GM21717 (cell line): Measurements from ENCODE around the gene SMYD3.
"Not testable (repeated sequence)": the region's sequence is repeated elsewhere in the genome, so short reads cannot be mapped to it uniquely, and the experiment has no call there.

ENCODE experiments used
- ATAC-seq: cut with Tn5 transposase; IDR thresholded peaks from one replicate; pipeline ENCODE4 v1.9.1; 2021; ENCODE audit warnings: mild to moderate bottlenecking, moderate library complexity; ENCODE audit not compliant: unreplicated experiment

The SMYD3 gene

DNA sequence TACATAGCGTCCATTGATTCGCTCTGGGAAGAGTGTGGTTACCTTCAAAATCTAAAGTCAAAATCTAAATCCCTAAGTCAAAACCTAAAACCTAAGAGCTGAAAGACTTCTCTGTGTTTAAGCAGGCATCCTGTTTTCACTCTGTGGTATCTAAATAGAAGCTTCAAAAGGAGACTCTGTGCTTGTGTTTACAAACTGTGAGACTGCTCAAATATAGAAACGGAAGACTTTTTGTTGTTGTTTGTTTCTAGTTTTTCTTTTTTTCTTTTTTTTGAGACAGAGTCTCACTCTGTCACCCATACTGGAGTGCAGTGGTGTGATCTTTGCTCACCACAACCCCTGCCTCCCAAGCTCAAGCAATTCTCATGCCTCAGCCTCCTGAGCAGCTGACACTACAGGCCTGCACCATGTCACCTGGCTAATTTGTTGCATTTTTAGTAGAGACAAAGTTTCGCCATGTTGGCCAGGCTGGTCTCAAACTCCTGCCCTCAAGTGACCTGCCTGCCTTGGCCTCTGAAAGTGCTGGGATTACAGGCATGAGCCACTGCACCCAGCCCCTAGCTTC is 425.9 kb downstream of the SMYD3 start:
- no peak for ATAC-seq

- ATAC-seq, result no peak
Observed at GRCh38 chr1:246080031-246080430, 427.0 kb downstream of the SMYD3 start.

GRCh38 chr1:246078888-246079252 is 428.2 kb downstream of the SMYD3 start:
- ATAC-seq, result no peak

GRCh38 chr1:246078126-246078887 is 428.8 kb downstream of the SMYD3 start:
- ATAC-seq, result no peak

- ATAC-seq, result no peak
Observed at GRCh38 chr1:246077476-246077875, 429.6 kb downstream of the SMYD3 start.

- no peak for ATAC-seq
Observed at GRCh38 chr1:246074421-246074820, 432.7 kb downstream of the SMYD3 start.

DNA sequence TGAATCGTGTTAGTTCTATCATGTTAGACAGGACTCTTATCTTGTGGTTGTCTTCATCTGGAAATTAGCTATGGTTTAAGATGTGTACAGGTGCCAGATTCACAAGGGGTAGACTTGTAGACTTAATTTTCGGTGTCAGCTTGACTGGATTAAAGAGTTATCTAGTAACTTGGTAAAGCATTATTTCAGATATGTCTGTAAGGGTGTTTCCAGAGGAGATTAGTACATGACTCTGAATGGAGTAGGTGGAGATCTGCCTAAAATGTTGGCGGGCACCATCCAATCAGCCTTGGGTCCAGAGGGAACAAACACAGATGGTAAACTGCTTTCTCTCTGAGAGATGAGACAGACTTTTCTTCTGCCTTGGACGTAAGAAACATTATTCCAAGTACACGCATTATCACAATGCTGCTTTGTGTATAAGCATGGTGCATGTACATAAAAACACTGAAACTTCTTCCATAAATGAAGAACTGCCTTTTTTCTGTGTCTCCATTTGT is 434.6 kb downstream of the SMYD3 start:
- no peak for ATAC-seq

DNA sequence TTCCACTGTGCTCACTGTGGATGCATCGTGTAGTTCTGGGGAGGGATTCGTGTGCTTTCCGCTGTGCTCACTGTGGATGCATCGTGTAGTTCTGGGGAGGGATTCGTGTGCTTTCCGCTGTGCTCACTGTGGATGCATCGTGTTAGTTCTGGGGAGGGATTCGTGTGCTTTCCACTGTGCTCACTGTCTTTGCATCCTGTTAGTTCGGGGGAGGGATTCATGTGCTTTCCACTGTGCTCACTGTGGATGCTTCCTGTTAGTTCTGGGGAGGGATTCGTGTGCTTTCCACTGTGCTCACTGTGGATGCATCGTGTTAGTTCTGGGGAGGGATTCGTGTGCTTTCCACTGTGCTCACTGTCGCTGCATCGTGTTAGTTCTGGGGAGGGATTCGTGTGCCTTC is 435.1 kb downstream of the SMYD3 start:
- ATAC-seq, result not testable (repeated sequence)

DNA sequence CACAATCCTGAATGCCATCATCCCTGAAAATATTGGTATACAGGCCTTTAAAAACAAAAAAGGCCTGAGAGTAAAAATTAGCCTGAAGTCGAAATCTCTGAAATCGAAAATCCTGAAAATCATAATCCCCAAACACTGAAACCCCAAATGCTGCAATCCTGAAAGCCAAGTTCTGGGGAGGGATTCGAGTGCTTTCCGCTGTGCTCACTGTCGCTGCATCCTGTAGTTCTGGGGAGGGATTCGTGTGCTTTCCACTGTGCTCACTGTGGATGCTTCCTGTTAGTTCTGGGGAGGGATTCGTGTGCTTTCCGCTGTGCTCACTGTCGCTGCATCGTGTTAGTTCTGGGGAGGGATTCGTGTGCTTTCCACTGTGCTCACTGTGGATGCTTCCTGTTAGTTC is 435.5 kb downstream of the SMYD3 start:
- ATAC-seq, result not testable (repeated sequence)

- no peak for ATAC-seq
Observed at GRCh38 chr1:246069581-246069980, 437.5 kb downstream of the SMYD3 start.

DNA sequence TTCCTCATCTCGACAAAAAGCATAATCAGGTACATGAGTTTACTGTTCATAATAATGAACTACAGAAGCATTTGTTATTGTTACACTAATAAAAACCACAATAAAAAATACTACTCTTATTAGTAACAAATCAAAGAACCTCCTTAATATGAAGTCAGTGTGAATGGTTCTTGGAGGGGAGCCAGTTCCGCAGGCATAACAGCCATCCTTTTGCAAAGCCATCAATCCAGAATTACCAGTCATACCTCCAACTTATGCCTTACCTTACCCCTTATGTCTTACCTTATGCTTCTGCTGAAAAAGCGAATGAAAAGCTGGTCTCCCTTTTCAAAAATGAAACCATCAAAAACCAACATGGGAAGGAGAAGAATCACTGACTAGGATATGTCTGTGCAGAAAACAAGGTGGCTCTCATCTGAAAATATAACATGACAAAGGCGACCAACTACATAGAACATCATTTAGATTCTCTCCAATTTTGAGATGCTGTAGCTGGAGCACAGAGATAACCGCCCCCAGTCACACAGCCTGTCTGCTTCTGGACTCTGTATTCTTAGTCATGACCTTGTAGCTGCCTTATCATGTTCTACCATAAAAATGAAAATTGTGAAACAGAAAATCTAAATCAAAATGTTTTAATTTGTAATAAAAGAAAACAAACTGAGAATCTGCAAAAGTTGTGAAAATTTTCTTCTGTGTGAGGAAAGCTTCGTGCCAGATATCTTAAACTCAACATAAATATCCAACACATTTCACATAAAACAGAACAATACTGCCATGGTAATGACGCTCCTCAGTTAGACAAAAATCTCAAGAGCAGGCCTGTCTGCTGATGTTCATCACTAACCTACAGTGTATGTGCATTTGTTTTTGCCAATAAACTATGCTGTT is 438.2 kb downstream of the SMYD3 start:
- no peak for ATAC-seq

GRCh38 chr1:246068217-246068512 is 438.9 kb downstream of the SMYD3 start:
- ATAC-seq, result no peak

DNA sequence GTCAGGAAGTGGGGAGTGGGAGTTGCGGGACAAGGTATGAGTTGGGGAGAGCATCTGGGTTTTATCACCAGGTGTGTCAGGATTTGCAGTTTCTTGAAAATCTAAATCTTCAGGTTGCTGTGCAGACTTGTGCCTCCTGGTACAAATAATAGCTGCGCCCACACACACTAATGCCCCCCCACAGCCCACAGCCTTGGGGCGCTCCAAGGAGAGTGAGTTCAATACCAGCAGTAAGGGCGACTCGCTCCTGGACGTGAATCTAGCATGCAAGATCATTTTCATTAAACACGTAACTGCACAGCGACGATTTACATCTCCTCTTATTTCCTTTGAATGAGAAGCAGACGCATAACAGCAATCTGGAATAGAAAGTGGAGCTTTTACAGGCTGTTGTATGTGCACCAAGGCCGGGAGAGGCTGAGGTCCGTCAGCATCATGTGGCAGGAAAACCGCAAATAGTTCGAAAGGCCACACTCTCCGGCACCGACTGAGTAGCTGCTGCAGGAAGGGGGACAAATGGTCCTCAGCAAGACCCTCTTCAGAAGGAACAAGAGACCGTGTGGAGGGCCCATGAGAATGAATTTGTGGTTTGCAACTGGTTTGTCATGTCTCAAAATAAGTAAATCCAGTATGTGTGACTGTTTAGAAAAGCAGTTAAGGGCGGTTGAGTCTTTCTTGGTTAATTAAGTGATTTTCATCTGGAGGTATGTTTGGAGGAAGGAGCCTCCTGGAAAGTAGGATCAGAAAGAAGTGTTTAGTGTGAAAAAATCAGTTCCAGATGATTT is 439.5 kb downstream of the SMYD3 start:
- no peak for ATAC-seq

GRCh38 chr1:246066573-246066972 is 440.5 kb downstream of the SMYD3 start:
- no peak for ATAC-seq

DNA sequence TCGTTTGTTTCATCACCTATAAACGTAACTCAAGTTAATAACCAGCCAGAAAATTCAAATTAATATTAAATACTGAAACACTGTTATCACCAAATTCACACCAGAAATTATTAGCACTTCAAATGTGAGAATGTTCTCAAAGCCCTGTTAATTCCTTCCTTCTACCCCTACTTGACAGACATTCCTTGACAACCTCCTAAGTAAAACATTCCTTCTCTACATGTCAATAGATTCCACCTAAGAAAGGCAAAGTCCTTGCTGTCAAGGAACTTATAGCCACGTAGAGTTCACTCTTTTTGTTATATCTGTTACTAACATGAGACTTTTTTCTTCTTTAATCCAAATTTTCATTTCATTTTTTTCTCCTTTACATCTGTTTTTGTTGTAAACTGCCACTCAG is 441.5 kb downstream of the SMYD3 start:
- no peak for ATAC-seq

- ATAC-seq, result no peak
Observed at GRCh38 chr1:246064891-246065290, 442.2 kb downstream of the SMYD3 start.

- ATAC-seq, result no peak
Observed at GRCh38 chr1:246063013-246063616, 444.0 kb downstream of the SMYD3 start.

DNA sequence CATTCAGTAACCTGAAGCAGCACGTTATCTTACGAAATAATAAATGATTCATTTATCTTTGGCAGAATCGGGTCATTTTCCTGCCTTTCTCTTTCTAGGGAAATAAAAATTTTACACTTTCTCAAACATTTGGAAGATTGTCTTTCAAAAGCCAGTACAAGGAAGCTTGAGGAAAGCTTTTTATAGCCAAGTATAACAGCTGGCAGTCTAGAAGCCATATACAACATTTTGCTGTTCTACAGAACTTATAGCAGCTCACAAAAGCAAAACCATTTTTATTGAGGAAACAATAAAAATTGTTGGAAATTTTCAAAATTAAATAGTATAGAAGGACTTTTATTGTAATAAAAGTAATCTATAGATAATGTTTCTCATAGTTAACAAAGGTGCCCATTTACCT is 448.6 kb downstream of the SMYD3 start:
- ATAC-seq, result no peak

DNA sequence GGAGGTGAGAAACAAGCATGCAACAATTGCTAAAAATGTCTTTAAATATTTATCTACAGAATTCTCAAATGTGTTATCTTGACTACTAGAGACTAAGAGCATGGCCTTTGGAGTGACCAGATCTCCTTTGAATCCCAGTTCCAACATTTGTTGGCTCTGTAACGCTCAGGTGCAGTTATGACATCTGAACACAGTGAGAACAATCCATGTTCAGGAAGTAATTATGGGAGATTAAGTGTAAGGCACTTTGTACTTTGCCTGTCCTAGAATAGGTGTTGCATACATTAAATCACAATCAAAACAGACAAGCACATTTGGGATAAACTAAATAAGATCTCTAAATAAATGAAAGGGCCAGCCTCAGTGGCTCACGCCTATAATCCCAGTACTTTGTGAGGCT is 454.5 kb downstream of the SMYD3 start:
- ATAC-seq, result no peak

DNA sequence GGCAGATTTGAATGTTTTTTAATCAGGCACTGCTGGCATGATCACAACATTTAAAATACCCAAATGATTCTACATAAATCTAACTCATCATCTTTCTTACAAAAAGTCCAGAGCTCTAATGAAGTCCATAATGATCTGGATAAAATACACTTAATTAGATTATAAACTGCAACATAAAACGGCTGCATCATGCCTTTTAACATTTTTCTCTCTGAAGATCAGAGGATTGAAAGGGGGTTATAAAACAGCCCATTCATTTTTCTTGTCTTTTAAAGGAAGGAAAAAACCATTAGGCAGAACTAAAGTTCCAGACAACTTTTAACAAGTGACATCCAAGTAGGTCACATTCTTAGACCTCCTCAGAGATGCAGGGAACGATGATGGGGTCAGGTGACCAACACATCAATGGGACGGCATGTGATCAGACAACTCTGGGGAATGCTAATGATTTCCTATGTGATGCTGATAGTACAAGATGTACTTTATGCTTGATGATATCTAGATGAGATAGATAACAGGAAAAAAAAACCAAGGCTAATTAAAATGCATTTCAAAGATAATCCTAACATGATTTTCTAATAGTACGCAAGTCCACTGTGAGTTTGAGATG is 455.1 kb downstream of the SMYD3 start:
- no peak for ATAC-seq
